ENCODE data around the gene PTPRD. TPM values are rescaled to one million over a fixed set of nuclear protein-coding genes. Genes with fewer than 3 reads are reported as not detected.

Gene PTPRD
- total RNA-seq, 2 experiments from 2014 or later: 0.03 TPM; not detected in 1

- Histone ChIP-seq H3K4me3 (ENCODE audit: low read depth, low read length, poor library complexity, severe bottlenecking) (no peak overlapping the region), H3K4me2 (ENCODE audit: low read length) (no peak overlapping the region), H2AFZ (ENCODE audit: low read length) (no peak overlapping the region), H3K4me1 (ENCODE audit: insufficient read depth, low read length, poor library complexity, severe bottlenecking) (no peaks in the 10 kb centered on the region), H3K36me3 (ENCODE audit: insufficient read depth, low read length) (no peaks in the 10 kb centered on the region), H3K27ac (ENCODE audit: low read depth, low read length, poor library complexity, severe bottlenecking) (no peak overlapping the region), H3K9me3 (ENCODE audit: low read length) (no peaks in the 10 kb centered on the region), H3K9me2 (ENCODE audit: insufficient read depth, low read length) (no peaks in the 10 kb centered on the region), H4K20me1 (ENCODE audit: insufficient read depth, low read length) (no peaks in the 10 kb centered on the region), H3K79me2 (ENCODE audit: insufficient read depth, low read depth, low read length) (no peaks in the 10 kb centered on the region)
- ChIA-PET CTCF (ENCODE audit: unreplicated experiment) (no interaction called here), POLR2A (no interaction called here)
- no TSS peak for BruUV-seq (replicated peaks)
- intact Hi-C loops (cut with micrococcal nuclease; ENCODE audit: unreplicated experiment): no loop called here
- TF ChIP-seq EZH2phosphoT487 (IDR thresholded peaks at IDR 0.05; ENCODE audit: borderline replicate concordance, low read depth, low read length): no peak
- TF ChIP-seq, protein P1, sequence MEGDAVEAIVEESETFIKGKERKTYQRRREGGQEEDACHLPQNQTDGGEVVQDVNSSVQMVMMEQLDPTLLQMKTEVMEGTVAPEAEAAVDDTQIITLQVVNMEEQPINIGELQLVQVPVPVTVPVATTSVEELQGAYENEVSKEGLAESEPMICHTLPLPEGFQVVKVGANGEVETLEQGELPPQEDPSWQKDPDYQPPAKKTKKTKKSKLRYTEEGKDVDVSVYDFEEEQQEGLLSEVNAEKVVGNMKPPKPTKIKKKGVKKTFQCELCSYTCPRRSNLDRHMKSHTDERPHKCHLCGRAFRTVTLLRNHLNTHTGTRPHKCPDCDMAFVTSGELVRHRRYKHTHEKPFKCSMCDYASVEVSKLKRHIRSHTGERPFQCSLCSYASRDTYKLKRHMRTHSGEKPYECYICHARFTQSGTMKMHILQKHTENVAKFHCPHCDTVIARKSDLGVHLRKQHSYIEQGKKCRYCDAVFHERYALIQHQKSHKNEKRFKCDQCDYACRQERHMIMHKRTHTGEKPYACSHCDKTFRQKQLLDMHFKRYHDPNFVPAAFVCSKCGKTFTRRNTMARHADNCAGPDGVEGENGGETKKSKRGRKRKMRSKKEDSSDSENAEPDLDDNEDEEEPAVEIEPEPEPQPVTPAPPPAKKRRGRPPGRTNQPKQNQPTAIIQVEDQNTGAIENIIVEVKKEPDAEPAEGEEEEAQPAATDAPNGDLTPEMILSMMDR (conservative IDR thresholded peaks at IDR 0.05; ENCODE audit: low read length): no peak
- no peak for DNase-seq (ENCODE audit: low spot score)
Measured at GRCh38 chr9:9558907-9559306, 1053.9 kb downstream of the PTPRD start.

DNA sequence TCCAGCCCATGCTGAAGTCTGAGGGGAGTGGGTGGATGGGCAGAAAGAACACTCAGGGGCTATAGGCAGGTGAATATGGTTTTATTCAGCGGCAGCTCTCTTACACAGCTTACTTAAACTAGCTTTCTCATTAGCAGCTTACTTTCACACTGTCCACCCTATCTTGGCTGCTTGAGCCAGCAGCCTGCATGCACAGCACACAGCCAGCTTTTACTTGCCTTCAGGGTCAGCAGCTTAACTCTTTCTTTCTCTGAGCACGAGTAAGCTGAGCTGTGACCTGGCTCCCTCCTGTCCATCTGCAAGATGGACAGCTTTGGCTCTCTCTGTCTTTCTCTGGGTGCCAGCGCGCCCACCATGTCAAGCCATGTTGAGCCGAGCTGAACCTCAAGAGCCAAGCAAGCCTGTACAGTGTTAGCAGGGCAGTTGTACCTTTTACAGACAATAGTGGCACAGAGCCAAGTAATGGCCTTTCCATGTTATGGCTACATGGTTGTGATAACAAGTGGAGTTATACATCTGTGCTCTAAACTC, 1054.9 kb downstream of the PTPRD start:
- POLR2A ChIA-PET: interaction anchor here (0.6 kb wide), 2 partner anchors 209 to 231 kb away, joined by 3 to 4 read pairs; no protein-coding TSS in a partner anchor
- Histone ChIP-seq H2AFZ (ENCODE audit: low read length) (no peak overlapping the region), H3K4me1 (ENCODE audit: insufficient read depth, low read length, poor library complexity, severe bottlenecking) (no peaks in the 10 kb centered on the region), H4K20me1 (ENCODE audit: insufficient read depth, low read length) (no peaks in the 10 kb centered on the region), H3K9me3 (ENCODE audit: low read length) (no peaks in the 10 kb centered on the region), H3K4me3 (ENCODE audit: low read depth, low read length, poor library complexity, severe bottlenecking) (no peak overlapping the region), H3K27ac (ENCODE audit: low read depth, low read length, poor library complexity, severe bottlenecking) (no peak overlapping the region), H3K9me2 (ENCODE audit: insufficient read depth, low read length) (no peaks in the 10 kb centered on the region), H3K79me2 (ENCODE audit: insufficient read depth, low read depth, low read length) (no peaks in the 10 kb centered on the region), H3K36me3 (ENCODE audit: insufficient read depth, low read length) (no peaks in the 10 kb centered on the region), H3K4me2 (ENCODE audit: low read length) (no peak overlapping the region)
- CTCF ChIA-PET (ENCODE audit: unreplicated experiment): no interaction called here
- intact Hi-C loops (cut with micrococcal nuclease; ENCODE audit: unreplicated experiment): no loop called here
- no peak for DNase-seq (ENCODE audit: low spot score)
- no TSS peak for BruUV-seq (replicated peaks)
- no peak for TF ChIP-seq EZH2phosphoT487 (IDR thresholded peaks at IDR 0.05; ENCODE audit: borderline replicate concordance, low read depth, low read length)
- TF ChIP-seq, protein P1 (conservative IDR thresholded peaks at IDR 0.05; ENCODE audit: low read length): no peak

- no TSS peak for BruUV-seq (replicated peaks)
- Histone ChIP-seq H3K79me2 (ENCODE audit: insufficient read depth, low read depth, low read length) (no peaks in the 10 kb centered on the region), H3K27ac (ENCODE audit: low read depth, low read length, poor library complexity, severe bottlenecking) (no peak overlapping the region), H3K36me3 (ENCODE audit: insufficient read depth, low read length) (no peaks in the 10 kb centered on the region), H3K4me2 (ENCODE audit: low read length) (no peak overlapping the region), H2AFZ (ENCODE audit: low read length) (no peak overlapping the region), H3K4me1 (ENCODE audit: insufficient read depth, low read length, poor library complexity, severe bottlenecking) (no peaks in the 10 kb centered on the region), H3K9me3 (ENCODE audit: low read length) (no peaks in the 10 kb centered on the region), H4K20me1 (ENCODE audit: insufficient read depth, low read length) (no peaks in the 10 kb centered on the region), H3K9me2 (ENCODE audit: insufficient read depth, low read length) (no peaks in the 10 kb centered on the region), H3K4me3 (ENCODE audit: low read depth, low read length, poor library complexity, severe bottlenecking) (no peak overlapping the region)
- no peak for DNase-seq (ENCODE audit: low spot score)
- ChIA-PET CTCF (ENCODE audit: unreplicated experiment) (no interaction called here), POLR2A (interaction anchor here (0.6 kb wide), 2 partner anchors 210 to 231 kb away, joined by 3 to 4 read pairs; no protein-coding TSS in a partner anchor)
- TF ChIP-seq EZH2phosphoT487 (IDR thresholded peaks at IDR 0.05; ENCODE audit: borderline replicate concordance, low read depth, low read length): no peak
- TF ChIP-seq, protein P1 (conservative IDR thresholded peaks at IDR 0.05; ENCODE audit: low read length): no peak
- intact Hi-C loops (cut with micrococcal nuclease; ENCODE audit: unreplicated experiment): no loop called here
Measured at GRCh38 chr9:9556865-9557803, 1055.7 kb downstream of the PTPRD start.

Measured in OCI-LY7 (cell line).